ENCODE data around the gene YAE1. TPM values are rescaled to one million over a fixed set of nuclear protein-coding genes. Genes with fewer than 3 reads are reported as not detected.

The YAE1 gene
- total and polyA plus RNA-seq, 4 donors = 32.5 to 42.9 (median 38.6) TPM

DNA sequence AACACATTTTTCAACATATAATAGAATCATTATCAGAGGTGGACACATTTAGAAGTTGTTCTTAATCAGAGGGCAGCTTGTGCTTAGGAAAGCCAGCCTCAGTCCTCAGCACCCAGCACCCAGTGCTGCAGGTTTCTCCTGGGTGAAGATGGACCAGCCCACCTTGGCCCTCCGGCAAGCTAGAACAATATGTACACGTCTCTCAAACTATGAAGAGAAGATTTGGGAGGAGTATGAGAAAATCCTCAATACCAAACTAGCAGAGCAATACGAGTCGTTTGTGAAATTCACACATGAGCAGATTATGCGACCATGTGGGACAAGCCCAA lies 43.7 kb downstream of the YAE1 start:
- H3K4me1 ChIP-seq (ENCODE audit: control insufficient read depth, insufficient read depth, low read length) = peaks cover 7% of the 10 kb centered on the region
- H3K27ac ChIP-seq (ENCODE audit: low read depth, low read length) = no peak overlapping the region
- H3K36me3 ChIP-seq (ENCODE audit: control insufficient read depth, insufficient read depth, low read length) = no peaks in the 10 kb centered on the region
- H3K27me3 ChIP-seq (ENCODE audit: control insufficient read depth, insufficient read depth, low read length) = peaks cover 11% of the 10 kb centered on the region
- peak in 1 of 6 donors; percentile 4 for DNase-seq (ENCODE audit: low read depth in 4 of 6, low spot score in 6 of 6)
- no peak overlapping the region for H3K4me3 ChIP-seq (ENCODE audit: low read depth, low read length)
- WGBS (ENCODE audit: insufficient coverage) = 84% methylated on average over 3 of the region's 5 CpGs
- no peaks in the 10 kb centered on the region for H3K9me3 ChIP-seq (ENCODE audit: control insufficient read depth, insufficient read depth, low read length)

DNA sequence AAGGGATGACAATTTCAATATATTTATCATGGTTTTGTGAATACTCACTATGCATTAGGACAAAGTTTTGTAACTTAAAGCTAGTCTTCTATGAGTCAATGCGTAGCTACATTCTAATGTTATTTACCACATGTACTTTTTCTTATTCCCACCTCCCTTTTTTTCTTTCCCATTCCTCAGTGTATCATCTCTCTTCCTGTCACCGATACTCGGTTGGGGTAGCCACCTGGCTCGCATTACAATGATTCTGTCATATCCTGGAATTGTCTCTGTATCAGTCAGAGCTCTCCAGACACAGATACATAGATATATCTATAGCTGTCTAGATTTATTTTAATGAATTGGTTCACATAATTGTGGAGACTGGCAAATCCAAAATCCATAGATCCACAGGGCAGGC lies 47.4 kb downstream of the YAE1 start:
- Histone ChIP-seq H3K4me1 (ENCODE audit: control insufficient read depth, insufficient read depth, low read length) (peaks cover 7% of the 10 kb centered on the region), H3K9me3 (ENCODE audit: control insufficient read depth, insufficient read depth, low read length) (no peaks in the 10 kb centered on the region), H3K27me3 (ENCODE audit: control insufficient read depth, insufficient read depth, low read length) (peaks cover 11% of the 10 kb centered on the region), H3K4me3 (ENCODE audit: low read depth, low read length) (no peak overlapping the region), H3K36me3 (ENCODE audit: control insufficient read depth, insufficient read depth, low read length) (no peaks in the 10 kb centered on the region), H3K27ac (ENCODE audit: low read depth, low read length) (no peak overlapping the region)
- no peak for DNase-seq (ENCODE audit: low read depth in 4 of 6, low spot score in 6 of 6)
- WGBS (ENCODE audit: insufficient coverage) = 87% methylated on average over 3 of the region's 4 CpGs

DNA sequence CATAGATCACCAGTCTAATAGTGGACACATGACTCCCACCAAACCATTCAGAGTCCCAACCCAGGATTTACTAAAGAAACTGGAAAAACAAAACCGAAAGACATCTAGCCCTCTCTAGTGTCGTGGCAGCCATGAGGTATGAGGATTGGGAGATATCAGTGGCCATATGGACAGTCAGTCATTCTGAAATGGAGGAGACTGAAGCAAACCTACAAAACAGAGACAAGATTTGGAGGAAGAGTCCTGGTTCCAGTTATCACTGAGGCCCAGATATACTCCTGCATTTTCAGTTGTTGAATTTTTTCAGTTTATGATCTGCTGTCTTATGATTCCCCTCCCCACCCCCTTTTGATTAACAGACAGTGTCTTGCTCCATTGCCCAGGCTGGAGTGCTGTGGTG lies 48.1 kb downstream of the YAE1 start:
- Histone ChIP-seq H3K27ac (ENCODE audit: low read depth, low read length) (no peak overlapping the region), H3K27me3 (ENCODE audit: control insufficient read depth, insufficient read depth, low read length) (peaks cover 8% of the 10 kb centered on the region), H3K9me3 (ENCODE audit: control insufficient read depth, insufficient read depth, low read length) (no peaks in the 10 kb centered on the region), H3K4me3 (ENCODE audit: low read depth, low read length) (no peak overlapping the region), H3K4me1 (ENCODE audit: control insufficient read depth, insufficient read depth, low read length) (peaks cover 7% of the 10 kb centered on the region), H3K36me3 (ENCODE audit: control insufficient read depth, insufficient read depth, low read length) (no peaks in the 10 kb centered on the region)
- no peak for DNase-seq (ENCODE audit: low read depth in 4 of 6, low spot score in 6 of 6)
- WGBS (ENCODE audit: insufficient coverage) = no CpG with 5 or more reads among the region's 2 CpGs

DNA sequence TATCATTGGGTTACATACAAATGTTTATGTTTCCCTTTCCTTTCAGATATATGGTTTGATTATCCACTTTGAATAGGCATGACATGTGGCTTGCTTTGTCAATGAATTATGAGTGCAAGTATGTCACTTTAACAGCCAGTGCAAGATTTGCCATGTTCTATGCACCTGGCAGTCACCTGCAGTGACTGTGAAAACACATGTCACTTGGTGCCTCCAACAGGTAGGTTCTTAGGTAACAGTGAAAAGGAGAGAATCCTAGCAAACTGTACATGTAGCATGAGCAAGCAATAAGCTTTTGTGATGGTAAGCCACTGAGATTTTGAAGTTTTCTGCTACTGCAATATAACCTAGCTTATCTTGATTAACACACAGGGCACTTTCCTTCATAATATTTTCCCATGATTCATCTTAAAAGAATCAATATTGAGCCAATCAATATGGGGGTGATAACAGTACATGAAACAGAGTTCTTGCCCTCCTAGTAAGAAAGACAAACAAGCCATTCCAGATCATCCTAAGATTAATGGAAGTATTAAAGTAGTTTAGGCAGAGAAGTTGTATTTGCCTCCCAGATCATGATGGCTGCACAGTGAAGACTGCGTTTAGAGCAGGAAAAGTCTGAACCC lies 49.3 kb downstream of the YAE1 start:
- no peak for DNase-seq (ENCODE audit: low read depth in 4 of 6, low spot score in 6 of 6)
- Histone ChIP-seq H3K9me3 (ENCODE audit: control insufficient read depth, insufficient read depth, low read length) (no peaks in the 10 kb centered on the region), H3K27ac (ENCODE audit: low read depth, low read length) (no peak overlapping the region), H3K4me3 (ENCODE audit: low read depth, low read length) (no peak overlapping the region), H3K36me3 (ENCODE audit: control insufficient read depth, insufficient read depth, low read length) (no peaks in the 10 kb centered on the region), H3K27me3 (ENCODE audit: control insufficient read depth, insufficient read depth, low read length) (no peaks in the 10 kb centered on the region), H3K4me1 (ENCODE audit: control insufficient read depth, insufficient read depth, low read length) (no peaks in the 10 kb centered on the region)
- WGBS (ENCODE audit: insufficient coverage) = no CpG with 5 or more reads among the region's 1 CpG

DNA sequence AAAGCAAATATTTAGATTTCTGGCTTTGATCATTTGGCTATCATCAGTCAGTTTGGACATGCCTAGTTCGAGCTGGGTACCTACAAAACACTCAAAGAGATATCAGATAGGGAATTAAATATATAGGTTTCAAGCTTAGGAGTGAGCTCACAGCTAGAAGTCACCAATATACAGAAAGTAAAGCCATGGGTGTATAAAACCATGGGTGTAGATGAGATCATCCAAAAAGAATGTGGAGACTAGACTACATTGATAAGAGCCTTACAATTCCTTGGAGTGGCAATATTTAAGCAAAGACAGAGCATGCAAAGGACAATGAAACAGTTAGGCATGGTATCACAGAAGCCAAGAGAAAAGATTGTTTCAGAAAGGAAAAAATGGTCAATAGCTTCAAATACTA lies 49.9 kb downstream of the YAE1 start:
- Histone ChIP-seq H3K9me3 (ENCODE audit: control insufficient read depth, insufficient read depth, low read length) (no peaks in the 10 kb centered on the region), H3K27me3 (ENCODE audit: control insufficient read depth, insufficient read depth, low read length) (no peaks in the 10 kb centered on the region), H3K4me3 (ENCODE audit: low read depth, low read length) (no peak overlapping the region), H3K4me1 (ENCODE audit: control insufficient read depth, insufficient read depth, low read length) (no peaks in the 10 kb centered on the region), H3K36me3 (ENCODE audit: control insufficient read depth, insufficient read depth, low read length) (no peaks in the 10 kb centered on the region), H3K27ac (ENCODE audit: low read depth, low read length) (no peak overlapping the region)
- no peak for DNase-seq (ENCODE audit: low read depth in 4 of 6, low spot score in 6 of 6)
- WGBS (ENCODE audit: insufficient coverage) = no CpG with 5 or more reads among the region's 1 CpG

DNA sequence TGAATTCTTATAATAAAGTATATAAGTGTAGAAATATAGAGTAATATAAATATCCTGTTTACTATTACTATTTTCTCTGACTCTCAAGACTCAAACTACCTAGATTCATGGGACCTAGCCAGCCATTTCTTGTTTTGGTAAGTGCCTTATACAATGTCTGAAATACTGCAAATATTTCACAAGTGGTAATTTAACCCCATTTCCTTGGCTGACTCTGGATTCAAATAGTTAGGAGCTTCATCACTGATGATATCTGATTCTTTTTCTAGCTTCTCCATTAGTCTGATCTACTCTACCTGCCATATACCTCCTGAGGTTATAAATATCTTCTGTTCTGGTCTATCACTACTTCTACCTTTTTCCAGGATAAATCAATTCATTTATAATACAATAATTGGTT lies 50.8 kb downstream of the YAE1 start:
- H3K27ac ChIP-seq (ENCODE audit: low read depth, low read length) = no peak overlapping the region
- H3K36me3 ChIP-seq (ENCODE audit: control insufficient read depth, insufficient read depth, low read length) = no peaks in the 10 kb centered on the region
- H3K27me3 ChIP-seq (ENCODE audit: control insufficient read depth, insufficient read depth, low read length) = no peaks in the 10 kb centered on the region
- H3K4me1 ChIP-seq (ENCODE audit: control insufficient read depth, insufficient read depth, low read length) = no peaks in the 10 kb centered on the region
- H3K9me3 ChIP-seq (ENCODE audit: control insufficient read depth, insufficient read depth, low read length) = no peaks in the 10 kb centered on the region
- no peak for DNase-seq (ENCODE audit: low read depth in 4 of 6, low spot score in 6 of 6)
- no peak overlapping the region for H3K4me3 ChIP-seq (ENCODE audit: low read depth, low read length)

DNA sequence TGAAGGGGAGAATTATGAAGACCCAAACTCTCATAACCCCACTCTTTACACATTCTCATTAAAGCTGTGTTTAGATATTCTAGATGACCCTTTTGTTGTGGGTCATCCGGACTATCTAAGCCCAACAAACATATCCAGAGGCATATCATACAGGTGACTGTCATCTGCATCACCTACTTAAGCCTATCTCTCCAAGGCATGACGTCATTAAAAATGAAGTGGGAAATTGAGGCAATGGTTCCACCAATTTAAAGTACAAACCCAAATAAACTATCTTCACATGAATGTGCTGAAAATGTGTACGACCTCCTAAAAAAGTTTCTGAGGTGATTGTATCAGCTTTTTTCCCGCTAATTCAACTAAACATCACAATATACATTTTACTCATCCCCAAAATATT lies 52.7 kb downstream of the YAE1 start:
- no CpG with 5 or more reads among the region's 4 CpGs for WGBS (ENCODE audit: insufficient coverage)
- no peaks in the 10 kb centered on the region for H3K27me3 ChIP-seq (ENCODE audit: control insufficient read depth, insufficient read depth, low read length)
- no peak for DNase-seq (ENCODE audit: low read depth in 4 of 6, low spot score in 6 of 6)

DNA sequence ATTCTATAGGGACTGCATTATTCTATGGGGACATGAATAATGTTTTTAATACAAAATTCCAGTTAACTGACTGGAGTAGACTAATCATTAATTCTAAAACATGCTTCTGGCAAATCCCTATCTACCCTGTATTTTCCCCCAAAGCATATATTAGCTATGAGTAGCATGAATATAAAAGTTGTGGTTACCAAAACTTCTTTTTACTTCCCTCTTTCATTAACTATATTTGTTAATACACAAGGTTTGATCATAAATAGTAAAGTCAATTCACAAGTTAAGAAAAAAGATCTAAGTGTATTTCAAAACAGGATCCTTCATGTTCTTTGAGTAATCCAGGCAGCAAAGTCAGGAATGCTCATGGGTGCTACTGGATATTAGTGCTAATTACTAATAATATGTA lies 54.3 kb downstream of the YAE1 start:
- peaks cover 3% of the 10 kb centered on the region for H3K4me1 ChIP-seq (ENCODE audit: control insufficient read depth, insufficient read depth, low read length)
- H3K4me3 ChIP-seq (ENCODE audit: low read depth, low read length) = no peak overlapping the region
- no peaks in the 10 kb centered on the region for H3K9me3 ChIP-seq (ENCODE audit: control insufficient read depth, insufficient read depth, low read length)
- H3K36me3 ChIP-seq (ENCODE audit: control insufficient read depth, insufficient read depth, low read length) = no peaks in the 10 kb centered on the region
- no peak for DNase-seq (ENCODE audit: low read depth in 4 of 6, low spot score in 6 of 6)
- H3K27me3 ChIP-seq (ENCODE audit: control insufficient read depth, insufficient read depth, low read length) = no peaks in the 10 kb centered on the region
- no peak overlapping the region for H3K27ac ChIP-seq (ENCODE audit: low read depth, low read length)

More for the DNA sequence above, 52.7 kb downstream of the YAE1 start:
- H3K4me3 ChIP-seq (ENCODE audit: low read depth, low read length) = no peak overlapping the region
- no peaks in the 10 kb centered on the region for H3K9me3 ChIP-seq (ENCODE audit: control insufficient read depth, insufficient read depth, low read length)
- peaks cover 3% of the 10 kb centered on the region for H3K4me1 ChIP-seq (ENCODE audit: control insufficient read depth, insufficient read depth, low read length)
- no peak overlapping the region for H3K27ac ChIP-seq (ENCODE audit: low read depth, low read length)
- H3K36me3 ChIP-seq (ENCODE audit: control insufficient read depth, insufficient read depth, low read length) = no peaks in the 10 kb centered on the region

DNA sequence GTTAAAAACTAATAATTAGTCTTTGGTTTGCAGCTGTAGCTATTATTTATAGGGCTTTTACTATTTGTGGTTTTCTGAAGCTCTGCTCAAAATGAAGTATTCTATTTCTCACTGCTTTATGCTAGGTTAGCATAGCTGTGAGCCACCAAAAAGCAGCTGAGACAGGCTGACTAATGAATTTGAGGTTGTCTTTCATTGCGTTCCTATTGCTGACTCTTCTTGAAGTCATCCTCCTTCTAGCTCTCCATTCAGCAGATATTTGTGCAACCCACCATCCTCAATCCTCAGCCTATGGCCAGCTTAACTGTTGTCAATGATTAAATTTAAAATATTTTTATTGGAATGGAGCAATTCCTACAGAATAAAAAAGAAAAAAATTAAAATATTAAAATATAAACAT lies 55.1 kb downstream of the YAE1 start:
- Histone ChIP-seq H3K36me3 (ENCODE audit: control insufficient read depth, insufficient read depth, low read length) (no peaks in the 10 kb centered on the region), H3K27ac (ENCODE audit: low read depth, low read length) (no peak overlapping the region), H3K4me1 (ENCODE audit: control insufficient read depth, insufficient read depth, low read length) (peaks cover 3% of the 10 kb centered on the region), H3K27me3 (ENCODE audit: control insufficient read depth, insufficient read depth, low read length) (no peaks in the 10 kb centered on the region), H3K4me3 (ENCODE audit: low read depth, low read length) (no peak overlapping the region), H3K9me3 (ENCODE audit: control insufficient read depth, insufficient read depth, low read length) (no peaks in the 10 kb centered on the region)
- DNase-seq (ENCODE audit: low read depth in 4 of 6, low spot score in 6 of 6) = no peak
- WGBS (ENCODE audit: insufficient coverage) = no CpG with 5 or more reads among the region's 1 CpG

DNA sequence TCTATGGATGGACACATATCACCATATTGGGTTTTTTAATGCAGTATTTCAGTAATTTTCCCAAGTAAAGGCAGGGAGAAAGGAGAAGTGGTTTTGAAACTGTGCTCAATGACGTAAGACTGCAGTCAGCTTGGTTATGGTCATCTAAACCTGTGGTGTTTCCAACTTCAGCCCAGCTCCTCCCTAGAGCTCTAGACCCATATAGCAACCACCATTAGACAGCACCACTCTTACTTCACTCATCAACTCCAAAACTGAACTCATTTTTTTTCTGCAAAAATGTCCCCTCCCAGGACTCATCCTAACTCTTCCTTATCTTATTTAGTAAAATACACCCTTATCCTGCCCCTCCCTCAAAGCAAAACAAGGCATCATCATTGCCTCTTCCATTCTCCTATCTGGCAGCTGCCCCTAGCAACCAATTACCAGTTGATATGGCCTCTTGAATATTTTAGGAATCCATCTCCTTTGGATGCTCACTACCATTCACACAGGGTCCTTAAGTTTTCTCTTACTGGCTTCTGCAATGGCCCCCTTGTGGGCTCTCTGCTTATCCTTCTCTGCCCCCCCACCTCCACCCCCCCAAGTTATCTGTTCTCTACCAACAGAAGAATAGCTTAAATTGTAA lies 55.7 kb downstream of the YAE1 start:
- Histone ChIP-seq H3K9me3 (ENCODE audit: control insufficient read depth, insufficient read depth, low read length) (no peaks in the 10 kb centered on the region), H3K4me3 (ENCODE audit: low read depth, low read length) (no peak overlapping the region), H3K27ac (ENCODE audit: low read depth, low read length) (no peak overlapping the region), H3K4me1 (ENCODE audit: control insufficient read depth, insufficient read depth, low read length) (peaks cover 3% of the 10 kb centered on the region), H3K27me3 (ENCODE audit: control insufficient read depth, insufficient read depth, low read length) (no peaks in the 10 kb centered on the region), H3K36me3 (ENCODE audit: control insufficient read depth, insufficient read depth, low read length) (no peaks in the 10 kb centered on the region)
- WGBS (ENCODE audit: insufficient coverage) = 100% methylated on average over 1 of the region's 1 CpG
- DNase-seq (ENCODE audit: low read depth in 4 of 6, low spot score in 6 of 6) = no peak

All from spinal cord (tissue), 10 donors.